Small intestine (tissue), 7 donors: ENCODE measurements around the gene DCAF7. TPM values are rescaled to one million over a fixed set of nuclear protein-coding genes. Genes with fewer than 3 reads are reported as not detected.

Experiments used
- DNase-seq, 2 donors: peaks; one replicate each; pipeline versions ENCODE4 v3.0.0 to v3.0.0-alpha.2; 2013
- FAIRE-seq: peaks from 2 replicates; lab custom pipeline; 2012; peaks lifted over from hg19 to GRCh38; lab: Jason Lieb, UNC
- H3K27ac ChIP-seq, 3 donors: one replicate each; pipeline ENCODE4 v1.5.1; 2013; ENCODE audit warnings: low read length in 2 of 3, mild to moderate bottlenecking in 2 of 3, control low read depth in 1 of 3, inconsistent platforms in 1 of 3, low read depth in 1 of 3, moderate library complexity in 1 of 3
- H3K27me3 ChIP-seq, 3 donors: one replicate each; pipeline ENCODE4 v1.6.1; 2013; ENCODE audit warnings: low read length in 3 of 3, inconsistent platforms in 1 of 3; ENCODE audit not compliant: control insufficient read depth in 3 of 3, insufficient read depth in 3 of 3
- H3K36me3 ChIP-seq, 3 donors: one replicate each; pipeline ENCODE4 v1.6.1; 2013; ENCODE audit warnings: low read length in 3 of 3, inconsistent platforms in 1 of 3, low read depth in 1 of 3, mild to moderate bottlenecking in 1 of 3, moderate library complexity in 1 of 3; ENCODE audit not compliant: control insufficient read depth in 3 of 3, insufficient read depth in 2 of 3
- H3K4me1 ChIP-seq, 3 donors: one replicate each; pipeline ENCODE4 v1.6.1; 2013; ENCODE audit warnings: low read length in 2 of 3, inconsistent platforms in 1 of 3, low read depth in 1 of 3, mild to moderate bottlenecking in 1 of 3, moderate library complexity in 1 of 3; ENCODE audit not compliant: control insufficient read depth in 3 of 3, insufficient read depth in 2 of 3
- H3K4me3 ChIP-seq, 3 donors: one replicate each; pipeline ENCODE4 v1.5.1; 2013; ENCODE audit warnings: low read length in 3 of 3, control low read depth in 1 of 3, inconsistent platforms in 1 of 3, low read depth in 1 of 3, mild to moderate bottlenecking in 1 of 3, moderate library complexity in 1 of 3
- H3K9me3 ChIP-seq, 2 donors: one replicate each; pipeline ENCODE4 v1.6.1; 2013; ENCODE audit warnings: low read depth in 1 of 2, low read length in 1 of 2; ENCODE audit not compliant: control insufficient read depth in 2 of 2, insufficient read depth in 1 of 2
- WGBS, 3 donors: extraction: QIAGEN DNeasy Blood & Tissue Kit; methylation state at CpG; one replicate each; pipeline ENCODE4 v1.1.7; 2013; 5-methylcytosine and 5-hydroxymethylcytosine counted together
- polyA plus RNA-seq, 4 donors: library from polyadenylated mRNA; stranded (reverse) in 3 of 4; unstranded in 1 of 4; fragments of 200-250 nt in 3 of 4; fragments of 120-200 nt in 1 of 4; gene quantifications; one replicate each; pipeline versions ENCODE4 v1.2.1 to v1.2.3, GENCODE V29; 2013
- donor health status: healthy with polysubstance abuse.
- donor health status: control.
- donor health status: control.
- donor health status: Bipolar disorder and iron deficiency.
- donor health status: healthy.

DCAF7 gene
- polyA plus RNA-seq, 4 donors: 18.4 to 87.6 (median 27.7) TPM

DNA sequence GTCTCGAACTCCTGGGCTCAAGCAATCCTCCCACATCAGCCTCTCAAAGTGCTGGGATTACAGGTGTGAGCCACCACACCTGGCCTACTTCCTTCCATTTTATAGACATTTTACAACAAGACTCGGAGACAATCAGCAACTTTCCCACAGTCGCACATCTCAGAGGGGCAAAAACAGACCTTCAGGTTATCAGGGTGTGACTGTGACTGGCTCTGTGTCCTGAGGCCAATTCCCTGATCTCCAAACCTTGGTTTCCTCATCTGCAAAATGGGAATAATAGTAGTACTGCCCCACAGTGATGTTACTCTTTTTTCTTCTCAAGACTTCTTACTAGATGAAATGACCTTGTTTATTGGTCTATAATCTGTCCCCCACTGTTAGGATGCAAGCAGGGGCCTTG lies 37.9 kb upstream of the DCAF7 start:
- no peaks in the 10 kb centered on the region for H3K9me3 ChIP-seq
- peak overlapping the region in 1 of 3 donors; percentile 27 for H3K27ac ChIP-seq
- H3K4me1 ChIP-seq: peaks cover 0 to 4% (median 2%) of the 10 kb centered on the region in 3 donors
- DNase-seq (no peak), FAIRE-seq (no peak)
- no peaks in the 10 kb centered on the region for H3K36me3 ChIP-seq
- H3K4me3 ChIP-seq: no peak overlapping the region
- 76 to 86% (median 80%) methylated on average over 3 of the region's 3 CpGs for whole genome bisulfite sequencing, 3 donors
- H3K27me3 ChIP-seq: no peaks in the 10 kb centered on the region

DNA sequence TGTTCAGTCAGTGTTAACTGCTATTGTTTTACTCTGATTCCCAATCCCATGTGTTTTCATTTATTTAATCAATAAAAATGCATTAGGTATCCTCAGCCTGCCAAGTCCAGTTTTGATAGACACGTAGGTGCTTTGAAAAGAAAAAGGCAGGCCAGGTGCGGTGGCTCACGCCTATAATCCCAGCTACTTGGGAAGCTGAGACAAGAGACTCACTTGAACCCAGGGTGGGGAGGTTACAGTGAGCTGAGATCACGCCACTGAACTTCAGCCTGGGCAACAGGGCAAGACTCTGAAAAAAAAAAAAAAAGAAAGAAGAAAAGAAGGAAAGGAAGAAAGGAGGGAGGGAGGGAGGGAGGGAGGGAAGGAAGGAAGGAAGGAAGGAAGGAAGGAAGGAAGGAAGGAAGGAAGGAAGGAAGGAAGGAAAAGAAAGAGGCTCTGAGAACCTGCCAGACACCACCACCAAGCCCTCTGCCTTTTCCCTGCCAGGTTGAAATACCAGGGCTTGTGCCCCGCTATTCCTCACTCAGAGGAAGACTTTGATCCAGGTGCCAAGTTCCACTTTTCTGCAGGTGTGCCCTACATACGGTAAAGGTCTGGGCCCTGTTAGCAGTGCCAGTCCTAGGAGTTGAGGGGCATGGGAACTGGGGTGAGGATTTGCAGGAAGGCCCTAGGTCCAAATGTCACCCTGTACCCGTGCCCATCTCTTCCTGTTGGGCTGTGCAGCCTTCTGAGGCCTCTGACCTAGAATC lies 37.2 kb upstream of the DCAF7 start:
- WGBS, 3 donors: 13 to 60% (median 26%) methylated on average over 7 of the region's 7 CpGs
- Histone ChIP-seq H3K4me3 (no peak overlapping the region), H3K4me1 (peaks cover 0 to 11% (median 8%) of the 10 kb centered on the region in 3 donors), H3K9me3 (no peaks in the 10 kb centered on the region), H3K27me3 (no peaks in the 10 kb centered on the region), H3K27ac (peak overlapping the region in 1 of 3 donors; percentile 27), H3K36me3 (no peaks in the 10 kb centered on the region)
- peak in 1 of 2 donors; percentile 82 for DNase-seq
- FAIRE-seq: no peak

DNA sequence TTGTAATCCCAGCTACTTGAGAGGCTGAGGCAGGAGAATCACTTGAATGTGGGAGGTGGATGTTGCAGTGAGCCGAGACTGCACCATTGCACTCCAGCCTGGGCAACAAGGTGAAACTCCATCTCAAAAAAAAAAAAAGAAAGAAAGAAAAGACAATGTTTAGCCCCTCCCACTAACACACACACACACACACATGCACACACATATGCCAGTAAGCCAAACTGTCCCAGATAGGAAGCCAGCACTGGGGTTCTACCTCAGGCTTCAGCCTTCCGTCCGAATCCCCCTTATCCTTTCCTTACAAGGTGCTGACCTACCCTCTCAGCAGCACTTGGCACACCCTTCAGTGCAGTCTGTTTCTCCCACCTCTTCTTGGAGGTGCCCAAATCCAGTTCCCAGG lies 35.8 kb upstream of the DCAF7 start:
- DNase-seq (no peak), FAIRE-seq (no peak)
- 66 to 83% (median 82%) methylated on average over 3 of the region's 3 CpGs for WGBS, 3 donors
- no peaks in the 10 kb centered on the region for H3K27me3 ChIP-seq
- no peaks in the 10 kb centered on the region for H3K9me3 ChIP-seq
- H3K27ac ChIP-seq: no peak overlapping the region
- no peak overlapping the region for H3K4me3 ChIP-seq
- peaks cover 0 to 25% (median 17%) of the 10 kb centered on the region in 3 donors for H3K4me1 ChIP-seq
- no peaks in the 10 kb centered on the region for H3K36me3 ChIP-seq

DNA sequence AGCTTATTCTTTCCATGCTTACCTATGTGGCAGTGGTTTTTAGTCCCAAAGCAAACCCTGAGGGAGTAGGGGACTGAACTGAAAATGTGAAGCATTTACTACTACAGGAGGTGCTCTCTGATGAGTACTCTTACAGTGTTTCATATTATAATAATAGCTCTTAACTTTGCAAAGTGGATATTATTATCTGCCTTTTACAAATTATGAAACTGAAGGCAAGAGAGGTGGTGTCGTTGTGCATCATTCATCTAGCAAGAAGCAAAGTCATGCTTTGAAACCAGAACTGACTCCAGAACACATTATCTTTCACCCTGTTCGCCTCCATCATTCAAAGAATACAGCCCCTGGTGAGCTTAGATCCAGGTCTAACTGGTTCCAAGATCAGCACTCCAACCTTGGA lies 35.3 kb upstream of the DCAF7 start:
- no peak overlapping the region for H3K27ac ChIP-seq
- no peak overlapping the region for H3K4me3 ChIP-seq
- peaks cover 0 to 30% (median 22%) of the 10 kb centered on the region in 3 donors for H3K4me1 ChIP-seq
- H3K27me3 ChIP-seq: no peaks in the 10 kb centered on the region
- FAIRE-seq: no peak
- DNase-seq: no peak
- 61 to 85% (median 74%) methylated on average over 2 of the region's 2 CpGs for WGBS, 3 donors
- no peaks in the 10 kb centered on the region for H3K9me3 ChIP-seq
- no peaks in the 10 kb centered on the region for H3K36me3 ChIP-seq

DNA sequence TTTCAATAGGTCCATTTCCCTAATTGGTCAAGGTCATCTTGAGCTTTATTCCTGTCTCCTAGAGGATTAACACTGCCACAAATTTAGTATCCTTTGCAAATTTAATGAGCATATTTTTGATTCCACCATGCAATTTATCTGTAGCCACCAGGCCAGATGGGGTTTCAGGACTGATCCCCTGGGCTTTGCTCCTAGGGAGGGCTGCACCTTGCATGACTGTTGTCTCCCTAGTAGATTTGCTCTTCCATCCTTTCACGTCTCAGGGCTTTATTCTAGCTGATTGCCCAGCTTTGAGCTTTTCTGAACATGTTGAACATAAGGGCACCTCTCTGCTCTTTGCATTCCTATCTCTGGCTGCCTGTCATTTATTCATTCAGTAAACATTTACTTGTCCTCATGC lies 34.9 kb upstream of the DCAF7 start:
- DNase-seq: no peak
- WGBS, 3 donors: 45 to 83% (median 72%) methylated on average over 1 of the region's 1 CpG
- Histone ChIP-seq H3K27me3 (no peaks in the 10 kb centered on the region), H3K27ac (no peak overlapping the region), H3K4me3 (no peak overlapping the region), H3K4me1 (peaks cover 0 to 35% (median 23%) of the 10 kb centered on the region in 3 donors), H3K36me3 (no peaks in the 10 kb centered on the region), H3K9me3 (no peaks in the 10 kb centered on the region)
- no peak for FAIRE-seq

DNA sequence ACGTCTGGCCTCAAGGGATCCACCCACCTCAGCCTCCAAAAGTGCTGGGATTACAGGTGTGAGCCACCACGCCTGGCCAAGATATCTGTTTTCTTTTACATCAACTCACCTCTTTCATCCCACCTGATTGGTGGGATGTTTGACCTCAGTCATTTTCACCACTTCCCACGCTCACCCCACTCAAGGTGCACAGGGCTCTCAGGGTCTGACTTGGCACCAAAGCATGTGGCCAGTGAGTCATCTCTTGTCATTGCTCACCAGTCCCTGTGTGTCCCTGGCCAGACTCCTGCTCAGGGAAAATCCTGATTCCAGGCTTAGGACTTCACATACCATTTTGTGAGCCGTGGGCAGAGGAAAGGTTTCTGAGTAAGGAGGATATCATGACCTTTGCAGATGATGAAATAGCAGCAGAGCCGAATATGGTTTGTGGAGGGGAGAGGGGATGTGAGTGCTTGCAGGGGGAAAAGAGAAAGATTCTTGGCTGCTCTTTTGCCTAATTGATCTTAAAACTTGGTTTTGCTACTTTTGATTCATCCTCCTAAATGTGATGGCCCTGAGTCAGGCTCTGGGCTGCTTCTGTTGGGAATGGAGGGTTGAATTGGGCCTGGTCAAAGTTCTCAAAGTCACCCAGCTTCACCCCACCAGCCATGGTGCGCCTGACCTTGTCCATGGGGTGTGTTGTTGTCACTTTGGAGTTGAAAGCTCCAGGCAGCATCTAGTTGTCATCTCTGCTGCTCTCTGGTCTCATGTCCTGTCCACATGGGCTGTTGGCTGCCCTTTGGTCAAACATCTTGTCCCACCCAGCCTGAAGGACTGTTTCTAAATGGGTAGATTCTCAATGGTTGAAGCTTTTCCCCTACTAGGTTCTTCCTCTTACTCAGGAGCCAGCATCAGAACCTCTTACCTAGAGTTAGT lies 33.1 kb upstream of the DCAF7 start:
- DNase-seq: no peak
- no peak for FAIRE-seq
- no peaks in the 10 kb centered on the region for H3K27me3 ChIP-seq
- no peaks in the 10 kb centered on the region for H3K9me3 ChIP-seq
- no peak overlapping the region for H3K27ac ChIP-seq
- no peak overlapping the region for H3K4me3 ChIP-seq
- H3K4me1 ChIP-seq: peaks cover 3 to 50% (median 33%) of the 10 kb centered on the region in 3 donors
- H3K36me3 ChIP-seq: no peaks in the 10 kb centered on the region
- 73 to 77% (median 75%) methylated on average over 6 of the region's 6 CpGs for WGBS, 3 donors

DNA sequence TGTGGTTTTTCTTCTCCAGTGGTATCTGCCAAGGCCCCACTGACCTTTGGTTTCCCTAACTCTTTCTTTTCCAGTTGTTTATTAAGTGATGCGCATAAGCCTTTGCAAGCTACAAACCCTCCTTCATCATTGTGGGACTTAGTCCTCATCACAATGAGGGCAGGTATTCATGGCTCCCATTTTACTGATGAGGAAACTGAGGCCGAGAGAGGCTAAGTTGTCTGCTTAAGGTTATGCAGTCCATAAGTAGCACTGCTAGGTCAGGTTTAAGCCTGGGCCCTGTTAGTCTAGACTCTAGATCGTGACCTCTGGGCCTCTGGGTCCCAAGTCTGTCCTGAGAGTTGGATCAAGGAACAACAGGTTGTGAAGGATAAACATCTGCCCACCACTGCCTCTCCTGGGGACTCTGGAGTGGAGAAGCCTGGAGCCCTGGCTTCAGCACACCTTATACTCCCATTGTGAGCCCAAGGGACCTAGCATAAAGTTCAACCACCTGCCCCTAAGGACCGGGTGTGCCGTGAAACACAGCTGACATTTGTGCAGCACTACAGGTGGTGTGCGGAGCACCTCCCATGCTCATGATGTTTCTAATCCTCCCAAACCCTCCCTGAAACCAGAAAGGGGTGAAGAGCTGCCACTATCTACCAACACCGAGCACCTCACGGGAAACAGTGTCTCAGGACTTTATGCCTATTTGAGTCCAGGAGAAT lies 32.3 kb upstream of the DCAF7 start:
- Histone ChIP-seq H3K4me1 (peaks cover 3 to 56% (median 36%) of the 10 kb centered on the region in 3 donors), H3K27me3 (no peaks in the 10 kb centered on the region), H3K36me3 (no peaks in the 10 kb centered on the region), H3K27ac (peak overlapping the region in 1 of 3 donors; percentile 9), H3K9me3 (no peaks in the 10 kb centered on the region), H3K4me3 (no peak overlapping the region)
- WGBS, 3 donors: 27 to 64% (median 52%) methylated on average over 8 of the region's 8 CpGs
- DNase-seq (peak; percentile 45 to 72), FAIRE-seq (no peak)
